ENCODE measurements around the gene DHH.
A peak's percentile ranks its signal among the peaks of the same experiment; 100 is the strongest.
"Not testable (repeated sequence)": the region's sequence is repeated elsewhere in the genome, so short reads cannot be mapped to it uniquely, and the experiment has no call there.

DHH gene

DNA sequence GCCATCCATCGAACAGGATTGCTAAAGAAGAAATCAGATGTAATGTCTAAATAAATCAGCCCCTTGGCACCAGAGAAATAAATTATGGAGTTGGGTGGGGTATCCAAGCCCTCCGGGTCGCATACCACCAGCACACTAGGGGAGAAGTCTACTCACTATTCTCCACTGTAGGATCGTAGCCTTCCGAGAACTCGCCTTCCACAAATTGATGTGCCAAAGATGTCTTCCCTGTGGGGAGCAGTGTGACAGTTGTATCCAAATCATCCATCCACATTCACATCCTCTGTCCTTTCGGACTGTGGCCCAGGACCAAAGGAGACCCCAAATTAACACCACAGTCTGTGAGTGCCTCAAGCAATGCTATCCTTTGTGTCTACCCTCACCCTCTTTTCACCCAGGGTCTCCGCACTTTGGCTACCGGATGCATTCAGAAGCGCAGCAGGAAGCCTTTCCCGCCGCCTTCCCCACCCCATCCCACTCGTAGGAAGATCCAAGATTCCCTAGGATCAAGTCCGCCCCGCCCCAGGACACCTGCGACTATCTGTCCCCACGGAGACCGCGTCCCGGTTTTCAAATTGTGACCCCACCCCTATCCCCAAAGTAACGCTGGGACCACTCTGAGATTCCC, 25.6 kb downstream of the DHH start:
- DNase-seq = no peak

GRCh38 chr12:49066120-49066519, 28.5 kb downstream of the DHH start:
- DNase-seq = no peak

DNA sequence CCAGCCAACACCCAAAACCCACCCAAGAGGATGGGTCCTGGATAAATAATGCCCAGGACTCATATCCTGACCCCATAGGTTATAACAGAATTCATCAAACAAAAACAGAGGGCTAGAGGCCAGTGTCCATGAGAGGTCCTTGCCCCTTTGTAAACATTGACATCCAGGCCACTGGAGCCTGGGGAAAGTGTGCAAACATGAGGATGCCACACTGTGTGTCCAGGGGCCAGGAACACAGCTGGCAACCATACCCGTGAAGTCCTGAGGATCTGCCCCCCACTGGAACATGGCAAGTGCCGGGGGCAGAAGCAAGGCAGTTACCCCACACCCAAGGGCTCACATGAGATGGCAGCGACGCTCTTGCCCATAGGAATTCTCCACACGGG, 29.8 kb downstream of the DHH start:
- no peak for DNase-seq

DNA sequence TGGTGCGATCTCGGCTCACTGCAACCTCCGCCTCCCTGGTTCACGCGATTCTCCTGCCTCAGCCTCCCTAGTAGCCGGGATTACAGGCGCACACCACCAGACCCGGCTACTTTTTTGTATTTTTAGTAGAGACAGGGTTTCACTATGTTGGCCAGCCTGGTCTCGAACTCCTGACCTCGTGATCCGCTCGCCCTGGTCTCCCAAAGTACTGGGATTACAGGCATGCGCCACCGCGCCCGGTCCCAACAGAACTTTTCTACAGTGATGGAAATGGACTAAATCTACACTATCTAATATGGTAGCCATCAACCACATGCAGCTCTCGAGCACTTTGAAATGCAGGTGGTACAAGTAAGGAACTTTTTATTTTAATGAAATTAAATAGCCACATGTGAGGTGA, 32.7 kb downstream of the DHH start:
- DNase-seq = not testable (repeated sequence)

DNA sequence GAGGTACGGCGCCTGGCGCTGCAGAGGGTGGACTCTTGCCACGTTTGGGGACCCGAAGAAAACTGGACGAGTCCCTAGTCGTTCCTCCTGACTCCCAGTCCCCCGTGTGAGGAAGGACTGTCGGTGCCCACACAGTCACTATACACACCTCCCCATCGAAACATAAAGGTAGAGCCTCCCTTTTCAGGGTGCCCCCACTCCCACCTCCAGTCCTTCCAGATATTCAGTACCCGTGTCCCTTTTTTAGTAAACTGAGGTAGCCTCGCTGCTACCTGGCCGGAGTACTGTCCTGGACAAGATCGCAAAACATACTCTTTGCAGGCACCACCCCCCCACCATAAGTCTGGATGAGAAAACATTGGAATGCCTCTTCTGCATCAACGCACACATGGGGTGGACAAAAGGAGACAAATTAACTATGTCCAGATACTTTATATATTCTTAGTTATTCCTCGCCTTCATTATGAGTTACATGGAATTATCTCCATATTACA, 33.4 kb downstream of the DHH start:
- no peak for DNase-seq

GRCh38 chr12:49060237-49061156, 34.1 kb downstream of the DHH start, which contains the start of gene KMT2D:
KMT2D (minus strand) TSS chr12:49060794; CDS start chr12:49055324, 5,470 bp downstream.
- DNase-seq = peak; percentile 85

DNA sequence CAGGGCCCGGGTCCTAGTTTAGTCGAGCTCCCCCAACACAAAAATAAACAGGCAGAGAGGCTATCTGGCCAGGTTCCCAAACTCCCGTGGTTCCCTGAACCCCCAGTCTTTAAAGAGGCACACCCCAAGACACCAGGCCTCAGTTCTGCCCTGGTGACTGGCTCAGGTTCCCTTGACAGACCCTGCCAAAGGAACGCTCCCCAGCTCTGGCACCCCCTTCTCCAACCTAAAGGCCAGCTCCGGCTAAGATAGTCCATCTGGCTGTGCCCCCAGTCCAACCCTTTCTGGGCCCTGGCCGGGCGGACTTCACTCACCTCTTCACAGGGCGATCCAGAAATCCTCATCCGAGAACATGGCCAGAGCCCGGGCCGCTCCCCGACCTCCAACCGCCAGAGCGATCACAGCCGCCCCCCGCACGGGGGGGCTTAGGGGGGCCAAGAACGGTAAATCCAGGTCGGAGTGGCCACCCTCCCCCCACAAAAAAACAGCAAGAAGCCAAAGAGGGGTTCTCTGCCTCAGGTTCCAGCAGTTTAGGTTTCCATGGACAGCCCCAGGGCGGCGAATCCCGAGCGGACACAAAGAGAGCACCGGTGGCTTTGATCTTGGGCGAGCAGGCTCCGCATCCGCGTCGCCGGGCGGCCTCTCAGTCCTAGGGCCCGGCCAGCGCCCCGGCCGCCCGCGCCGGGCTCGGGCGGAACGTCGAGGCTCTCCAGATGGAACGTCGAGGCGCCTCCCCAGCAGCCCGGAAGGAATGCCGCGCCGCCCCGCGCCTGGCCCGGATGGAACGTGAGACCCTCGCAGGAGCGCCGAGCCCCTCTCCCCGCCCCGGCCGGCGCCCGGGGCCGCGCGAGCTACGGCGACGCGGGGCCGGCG, 35.1 kb downstream of the DHH start:
- DNase-seq = peak; percentile 13

DNA sequence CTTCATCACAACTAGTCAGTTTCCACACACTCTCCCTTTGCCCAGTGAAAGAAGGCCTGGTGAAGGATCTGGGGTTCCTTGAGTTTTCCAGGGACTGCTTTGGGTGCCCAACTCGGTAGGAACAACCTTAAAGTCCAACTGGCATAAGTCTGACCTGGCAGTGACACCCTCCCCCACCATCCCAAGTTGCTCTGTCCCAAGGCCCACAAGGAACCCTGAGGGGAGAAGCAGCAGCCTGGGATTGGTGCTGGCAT, 35.6 kb downstream of the DHH start:
- no peak for DNase-seq

DNA sequence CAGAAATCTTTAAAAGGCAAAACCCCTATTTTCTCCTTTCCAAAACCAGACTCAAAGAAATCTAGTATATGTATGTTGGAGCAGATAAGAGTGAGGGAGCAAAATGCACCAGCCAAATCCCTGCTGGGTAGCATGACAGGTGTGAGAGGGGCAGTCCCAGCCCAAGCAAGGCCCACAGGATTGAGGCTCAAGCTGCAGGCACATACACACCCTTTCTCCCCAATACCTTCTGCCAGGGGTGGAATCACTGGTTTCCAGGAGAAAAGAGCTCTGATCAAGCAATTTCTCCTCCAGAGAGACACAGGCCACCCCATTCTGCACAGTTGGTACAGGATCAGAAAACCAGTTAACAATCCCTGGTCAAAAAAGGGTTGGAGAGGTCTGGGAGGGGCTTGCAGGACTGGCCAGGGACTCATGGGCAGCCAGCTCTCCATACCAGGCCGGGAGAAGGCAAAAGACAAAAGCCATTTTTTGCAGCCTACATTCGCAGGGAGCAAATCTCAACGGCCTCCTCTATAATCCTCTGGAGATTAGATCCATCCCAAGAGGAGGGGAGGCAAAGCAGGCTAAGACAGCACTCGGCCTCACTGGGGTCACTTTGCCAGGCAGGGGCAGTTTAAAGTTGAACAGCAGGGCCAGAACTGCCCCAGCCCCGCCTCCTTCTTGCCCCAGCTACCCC, 36.1 kb downstream of the DHH start:
- DNase-seq = no peak

DNA sequence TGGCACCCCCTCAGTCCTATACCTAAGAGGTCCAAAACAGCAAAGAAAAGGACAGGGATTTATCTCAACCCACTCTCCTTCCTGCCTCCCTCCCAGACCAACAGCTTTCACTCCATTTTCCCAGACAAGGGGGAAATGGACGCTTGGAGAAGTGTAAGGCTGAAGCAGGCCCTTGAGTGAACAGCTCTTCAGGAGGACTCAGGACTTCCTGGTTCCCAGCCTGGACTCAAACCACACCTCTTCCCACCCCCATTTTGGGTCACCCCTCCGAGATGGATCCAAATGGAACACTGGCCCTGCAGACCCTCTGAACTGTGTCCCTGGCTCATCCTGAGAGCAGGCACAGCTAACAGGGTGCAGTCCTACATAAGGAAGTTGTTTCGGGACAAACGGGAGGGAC, 36.7 kb downstream of the DHH start:
- DNase-seq = no peak

DNA sequence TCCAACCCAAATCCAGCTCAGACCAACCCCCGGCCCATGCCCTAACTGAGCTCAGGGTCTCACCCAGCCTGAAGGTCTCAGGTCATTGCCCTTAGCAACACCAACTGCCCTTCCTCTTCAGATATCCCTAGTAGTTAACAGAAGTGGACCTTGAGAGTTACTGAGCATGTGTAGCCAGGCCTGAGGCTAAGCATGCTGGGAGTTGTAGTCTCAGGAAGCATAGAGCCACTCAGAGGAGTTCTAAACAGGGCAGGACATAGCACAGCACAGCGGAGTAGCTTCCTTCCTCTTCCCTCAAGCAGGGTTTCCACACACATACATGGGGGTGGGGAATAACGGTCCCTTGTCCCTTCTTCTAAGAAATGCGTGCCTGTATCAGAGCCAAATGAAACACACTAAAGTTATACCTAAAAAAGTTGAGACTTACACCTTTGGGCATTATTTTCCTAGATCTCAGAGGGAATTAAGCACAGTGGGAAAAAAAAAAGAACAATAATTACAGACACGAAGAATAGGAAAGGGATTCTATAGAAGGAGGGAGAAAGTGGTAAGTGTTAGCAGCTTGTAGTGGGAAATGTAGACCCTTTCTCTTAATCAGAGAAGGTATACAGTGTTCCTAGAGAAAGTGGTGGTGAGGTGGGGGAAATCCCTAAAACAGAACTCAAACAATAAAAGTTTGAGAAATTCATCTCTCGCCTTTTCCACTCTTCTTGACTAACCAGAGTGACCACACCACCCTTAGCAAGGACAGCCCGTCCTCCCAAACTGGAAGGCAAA, 38.4 kb downstream of the DHH start:
- DNase-seq = peak; percentile 25

DNA sequence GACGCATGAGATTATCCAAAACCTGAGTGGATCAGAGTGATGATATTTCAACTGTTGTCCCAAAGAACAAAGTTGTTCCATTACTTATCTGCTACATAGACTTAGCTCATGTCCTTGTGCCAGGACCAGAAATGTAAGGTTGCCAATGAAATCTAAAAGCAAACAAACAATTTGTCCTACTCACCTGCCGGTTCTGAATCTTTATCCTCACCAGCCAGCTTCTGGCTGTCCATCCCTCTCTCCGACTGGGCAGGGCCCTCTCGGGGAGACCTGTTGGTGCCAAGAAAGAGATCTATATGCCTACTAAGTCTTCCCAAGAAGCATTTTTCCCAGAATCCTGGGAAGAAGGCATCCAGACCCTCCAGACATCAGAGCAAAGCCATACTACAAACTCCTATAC, 39.5 kb downstream of the DHH start:
- no peak for DNase-seq

GRCh38 chr12:49054524-49054923, 40.1 kb downstream of the DHH start:
- DNase-seq = no peak

- DNase-seq = no peak
Observed at GRCh38 chr12:49054096-49054495, 40.5 kb downstream of the DHH start.

GRCh38 chr12:49052451-49053208, 42.0 kb downstream of the DHH start:
- no peak for DNase-seq

DNA sequence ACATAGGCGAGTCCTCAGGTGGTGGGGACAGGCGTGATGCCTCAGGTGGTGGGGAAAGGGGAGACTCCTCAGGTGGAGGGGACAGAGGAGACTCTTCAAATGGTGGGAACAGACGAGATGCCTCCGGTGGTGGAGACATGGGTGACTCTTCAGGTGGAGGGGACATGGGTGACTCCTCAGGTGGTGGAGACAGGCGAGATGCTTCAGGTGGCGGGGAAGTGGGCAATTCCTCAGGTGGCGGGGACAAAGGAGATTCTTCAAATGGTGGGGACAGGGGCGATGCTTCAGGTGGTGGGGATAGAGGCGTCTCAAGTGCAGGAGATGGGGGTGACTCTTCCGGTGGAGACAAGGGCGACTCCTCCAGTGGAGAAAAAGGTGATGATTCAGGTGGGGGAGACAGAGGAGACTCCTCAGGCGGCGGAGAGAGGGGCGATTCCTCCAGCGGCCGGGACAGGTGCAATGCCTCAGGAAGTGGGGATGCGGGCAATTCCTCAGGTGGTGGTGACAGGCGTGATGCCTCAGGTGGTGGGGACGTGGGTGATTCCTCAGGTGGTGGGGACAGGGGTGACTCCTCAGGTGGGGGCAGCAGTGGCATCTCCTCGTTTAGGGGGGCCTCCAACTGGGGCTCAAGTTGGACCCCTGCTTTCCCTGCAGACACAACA, 42.7 kb downstream of the DHH start:
- DNase-seq = no peak

GRCh38 chr12:49051373-49051764, 43.2 kb downstream of the DHH start:
- DNase-seq = no peak

DNA sequence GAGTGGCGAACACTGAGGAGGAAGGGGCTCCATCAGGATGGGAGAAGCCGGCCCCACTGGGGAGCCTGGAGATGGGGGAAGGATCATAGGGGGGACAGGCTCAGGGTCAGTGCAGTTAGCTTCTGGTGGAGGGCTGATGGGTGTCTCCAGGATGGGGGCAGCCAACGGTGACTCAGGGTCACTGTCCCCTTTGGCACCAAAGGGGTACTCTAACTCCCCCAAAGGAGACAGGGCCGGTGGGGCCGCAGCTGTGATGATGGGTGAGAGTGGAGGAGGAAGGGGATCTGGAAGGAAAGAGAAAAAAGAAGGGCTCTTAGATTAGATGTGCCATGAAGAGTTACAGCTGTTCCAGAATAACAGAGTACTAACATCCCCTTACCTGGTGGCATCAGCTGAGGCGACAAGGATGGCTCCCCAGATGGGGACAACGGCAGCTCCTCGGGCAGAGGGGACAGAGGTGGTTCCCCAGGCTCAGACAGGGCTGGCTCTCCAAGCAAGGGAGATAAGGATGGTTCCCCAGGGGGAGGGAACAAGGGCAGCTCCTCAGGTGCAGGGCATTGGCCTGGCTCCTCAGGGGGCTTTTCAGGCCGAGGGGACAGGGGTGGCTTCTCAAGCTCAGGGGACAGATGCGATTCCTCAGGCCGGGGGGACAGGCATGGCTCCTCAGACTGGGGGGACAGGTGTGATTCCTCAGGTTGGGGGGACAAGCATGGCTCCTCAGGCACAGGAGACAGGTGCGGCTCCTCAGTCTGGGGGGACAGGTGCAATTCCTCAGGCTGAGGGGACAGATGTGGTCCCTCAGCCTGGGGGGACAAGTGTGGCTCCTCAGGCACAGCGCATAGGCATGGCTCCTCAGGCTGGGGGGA, 43.9 kb downstream of the DHH start:
- no peak for DNase-seq

GRCh38 chr12:49049566-49050224, 44.9 kb downstream of the DHH start:
- no peak for DNase-seq
